CD4-positive, alpha-beta T cell treated with Interferon gamma for 1 hour (primary cell): Measurements from ENCODE around the gene MYLK3.

Experiments used
- DNase-seq: peaks from one replicate; pipeline ENCODE4 v3.0.0-alpha.2; 2020

MYLK3 gene

DNA sequence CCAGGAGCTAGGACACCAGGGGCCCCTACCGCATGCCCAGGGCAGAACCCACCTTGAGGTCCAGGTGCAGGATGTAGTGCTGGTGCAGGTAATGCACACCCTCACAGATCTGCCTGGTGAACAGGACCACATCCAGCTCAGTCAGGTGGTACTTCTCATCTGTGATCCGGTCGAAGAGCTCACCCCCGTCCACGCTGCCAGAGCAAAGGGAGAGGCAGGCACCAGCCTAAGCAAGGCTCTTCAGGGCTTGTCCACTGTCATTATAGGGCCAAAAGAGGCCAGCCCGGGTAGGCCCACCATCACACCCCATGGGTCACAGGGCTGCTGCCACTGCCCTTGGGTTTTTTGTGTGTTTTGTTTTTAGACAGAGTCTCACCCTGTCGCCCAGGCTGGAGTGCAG lies 21.0 kb downstream of the MYLK3 start:
- no peak for DNase-seq

DNA sequence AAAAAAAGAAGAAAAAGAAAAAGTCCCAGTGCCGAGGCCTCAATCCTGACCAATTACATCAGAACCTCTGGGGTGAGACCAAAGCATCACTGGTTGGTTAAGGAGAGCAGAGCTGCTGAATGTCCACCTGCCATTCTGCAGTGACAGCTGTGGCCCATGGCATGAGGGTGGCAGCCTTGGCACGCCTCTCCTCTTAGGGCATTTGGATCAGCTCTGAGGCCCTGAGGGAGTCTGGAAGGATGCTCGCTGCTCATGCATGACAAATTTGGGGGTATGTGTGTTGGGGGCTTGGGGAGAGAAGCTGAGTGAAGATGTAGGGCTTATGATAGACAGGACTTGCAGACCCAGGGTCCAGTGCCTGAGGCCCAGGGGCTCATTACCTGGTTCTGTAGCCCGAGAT lies 26.3 kb downstream of the MYLK3 start:
- DNase-seq = no peak

DNA sequence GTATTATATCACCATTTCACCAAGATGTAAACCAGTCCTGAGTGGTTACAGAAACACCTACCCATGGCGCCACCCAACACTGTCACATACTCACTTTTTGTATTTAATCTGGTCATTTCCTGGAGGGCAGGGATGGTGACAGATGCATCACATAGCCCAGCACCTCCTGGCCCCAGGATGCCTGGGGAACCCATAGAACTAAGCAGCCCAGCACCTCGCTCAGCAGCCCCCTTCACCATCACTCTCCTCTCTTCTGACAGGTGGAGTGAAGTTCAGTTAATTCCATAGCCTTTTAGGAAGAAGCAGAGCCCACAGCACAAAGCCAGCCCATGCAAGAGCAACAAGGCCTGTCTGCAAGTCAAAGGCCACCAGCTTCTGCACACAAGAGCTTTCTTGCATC lies 27.5 kb downstream of the MYLK3 start:
- no peak for DNase-seq

DNA sequence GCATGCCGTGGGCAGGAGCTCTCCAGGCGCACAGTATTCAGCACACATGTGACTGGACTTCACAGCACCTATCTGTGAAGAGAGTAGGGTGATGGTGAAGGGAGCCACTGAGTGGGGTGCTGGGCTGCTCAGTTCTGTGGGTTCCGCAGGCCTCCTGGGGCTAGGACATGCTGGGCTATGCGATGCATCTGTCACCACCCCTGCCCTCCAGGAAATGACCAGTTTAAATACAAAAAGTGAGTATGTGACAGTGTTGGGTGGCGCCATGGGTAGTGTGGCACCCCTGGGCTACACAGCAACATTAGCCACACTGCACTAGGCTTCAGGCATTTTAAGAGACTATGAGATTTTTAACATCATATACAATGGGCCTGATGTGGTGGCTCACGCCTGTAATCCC lies 28.6 kb downstream of the MYLK3 start:
- DNase-seq = no peak

DNA sequence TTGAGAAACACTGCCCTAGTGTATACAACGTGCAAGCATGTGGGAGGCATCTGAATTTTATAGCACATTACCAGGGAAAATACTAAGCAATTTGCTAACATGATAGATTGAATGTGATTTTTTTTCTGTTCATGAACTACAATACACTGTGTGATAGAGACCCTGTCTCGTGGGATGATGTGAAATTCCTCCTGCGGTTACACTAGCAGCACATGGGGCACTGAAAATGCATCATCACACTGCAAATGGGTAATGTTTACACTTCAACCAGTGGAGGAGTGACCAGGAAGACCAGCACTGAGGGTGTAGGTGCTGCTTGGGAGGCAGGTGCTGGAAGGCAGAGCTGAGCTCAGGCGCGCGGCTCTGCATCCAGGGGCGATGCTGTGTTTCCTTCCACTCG lies 29.9 kb downstream of the MYLK3 start:
- DNase-seq = no peak

DNA sequence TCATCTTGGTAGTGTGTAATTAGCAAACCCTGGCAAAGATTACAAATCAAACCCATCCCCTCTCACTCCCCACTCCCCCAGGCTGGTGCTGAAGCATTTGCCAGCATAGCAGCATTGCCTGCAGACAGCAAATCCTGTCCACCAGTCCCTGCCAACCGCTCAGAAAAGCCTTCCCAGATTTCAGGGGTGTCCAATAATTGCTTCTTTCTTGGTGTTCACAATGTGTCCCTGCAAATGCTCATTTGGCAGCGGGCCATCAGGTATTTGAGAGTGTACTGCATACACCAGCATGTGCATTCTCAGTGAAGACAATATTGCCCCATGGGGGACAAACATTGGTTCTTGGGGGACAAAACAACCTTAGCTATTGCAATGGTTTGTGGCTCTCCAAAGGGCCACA lies 30.5 kb downstream of the MYLK3 start:
- no peak for DNase-seq

DNA sequence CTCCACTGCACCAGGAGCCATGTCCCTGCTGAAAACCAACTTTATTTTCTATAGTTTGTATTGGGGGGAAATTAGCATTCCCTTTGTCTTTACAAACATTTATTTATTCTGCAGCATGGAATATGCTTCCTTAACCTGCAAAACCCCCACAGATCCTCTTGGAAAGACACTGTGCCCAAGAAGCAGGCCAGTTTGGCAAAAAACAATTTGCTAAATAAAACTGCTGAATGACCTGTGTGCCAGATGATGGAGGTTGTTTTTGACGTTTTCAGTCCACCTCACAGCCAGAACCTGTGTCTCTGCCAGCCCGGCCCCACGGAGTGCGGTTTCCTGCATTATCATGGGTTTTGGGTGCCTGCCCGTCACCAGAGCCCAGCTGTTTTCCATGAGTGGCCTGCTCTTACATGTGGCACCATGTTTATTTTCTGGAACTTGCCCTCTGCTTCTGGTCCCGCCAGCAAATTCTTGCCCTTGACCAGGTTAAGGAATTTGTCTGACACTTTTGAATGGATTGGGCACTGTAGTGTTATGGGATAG lies 32.3 kb downstream of the MYLK3 start:
- no peak for DNase-seq

DNA sequence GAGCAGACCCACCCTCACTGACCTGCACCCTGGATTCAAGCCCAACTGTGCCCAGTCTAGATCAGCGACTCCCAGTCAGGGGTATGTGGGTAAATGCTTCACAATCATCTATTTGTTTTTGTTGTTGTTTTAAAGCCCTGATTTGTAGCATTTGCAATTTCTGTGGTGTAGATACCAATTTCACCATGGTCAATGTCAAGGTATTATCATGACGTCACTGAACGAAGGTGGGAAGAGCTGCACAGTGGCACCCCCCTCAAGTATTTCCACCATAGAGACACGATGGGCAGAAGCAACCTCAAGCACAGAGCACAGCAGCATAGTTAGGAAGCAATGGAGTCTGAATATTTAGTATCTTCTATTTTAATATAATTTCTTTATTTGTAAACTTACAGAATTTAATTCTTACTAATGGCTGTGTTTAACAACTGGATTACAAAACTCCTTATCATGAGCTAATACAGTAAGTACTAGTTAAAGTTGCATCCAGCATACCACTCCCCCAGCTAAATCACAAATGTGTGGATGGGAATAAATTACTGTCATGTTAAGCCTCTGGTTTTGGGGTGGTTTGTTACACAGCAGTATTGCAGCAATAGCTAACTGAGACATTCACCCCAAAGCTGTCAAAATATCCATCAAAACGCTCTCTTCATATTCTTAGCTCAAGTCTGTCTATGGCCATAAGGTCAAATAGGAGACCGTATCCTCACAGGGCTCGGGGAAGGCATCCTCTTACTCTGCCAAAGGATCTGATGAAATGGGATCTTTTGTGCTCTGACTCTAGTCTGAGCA lies 33.1 kb downstream of the MYLK3 start:
- no peak for DNase-seq

DNA sequence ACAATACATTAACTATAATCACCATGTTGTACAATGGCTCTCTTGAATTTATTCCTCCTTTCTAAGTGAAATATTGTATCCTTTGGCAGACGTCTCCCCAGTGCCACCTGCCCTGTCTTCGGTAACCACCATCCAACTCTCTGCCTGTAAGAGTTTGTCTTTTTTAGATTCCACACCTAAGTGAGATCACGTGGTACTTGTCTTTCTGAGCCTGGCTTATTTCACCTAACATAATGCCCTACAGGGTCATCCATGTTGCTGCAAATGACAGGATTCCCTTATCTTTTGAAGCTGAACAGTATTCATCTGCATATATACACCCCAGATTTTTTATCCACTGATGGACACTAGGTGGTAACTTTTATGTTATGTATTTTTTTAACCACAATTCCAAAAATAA lies 34.5 kb downstream of the MYLK3 start:
- DNase-seq = no peak

DNA sequence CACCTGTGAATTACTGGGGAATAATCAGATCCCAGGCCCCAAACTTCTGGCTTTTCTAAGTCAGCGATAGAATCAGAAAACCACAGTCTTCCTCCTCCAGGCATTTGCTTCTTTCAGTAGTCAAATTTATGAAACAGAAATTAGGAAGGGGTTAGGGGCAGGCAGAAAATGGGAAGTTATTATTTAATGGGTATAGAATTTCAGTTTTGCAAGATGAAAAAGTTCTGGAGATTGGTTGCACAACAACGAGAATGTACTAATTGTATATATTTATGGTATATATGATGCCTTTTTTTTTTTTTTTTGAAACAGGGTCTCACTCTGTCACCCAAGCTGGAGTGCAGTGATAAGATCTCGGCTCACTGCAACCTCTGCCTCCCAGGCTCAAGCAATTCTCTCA lies 35.2 kb downstream of the MYLK3 start:
- no peak for DNase-seq

DNA sequence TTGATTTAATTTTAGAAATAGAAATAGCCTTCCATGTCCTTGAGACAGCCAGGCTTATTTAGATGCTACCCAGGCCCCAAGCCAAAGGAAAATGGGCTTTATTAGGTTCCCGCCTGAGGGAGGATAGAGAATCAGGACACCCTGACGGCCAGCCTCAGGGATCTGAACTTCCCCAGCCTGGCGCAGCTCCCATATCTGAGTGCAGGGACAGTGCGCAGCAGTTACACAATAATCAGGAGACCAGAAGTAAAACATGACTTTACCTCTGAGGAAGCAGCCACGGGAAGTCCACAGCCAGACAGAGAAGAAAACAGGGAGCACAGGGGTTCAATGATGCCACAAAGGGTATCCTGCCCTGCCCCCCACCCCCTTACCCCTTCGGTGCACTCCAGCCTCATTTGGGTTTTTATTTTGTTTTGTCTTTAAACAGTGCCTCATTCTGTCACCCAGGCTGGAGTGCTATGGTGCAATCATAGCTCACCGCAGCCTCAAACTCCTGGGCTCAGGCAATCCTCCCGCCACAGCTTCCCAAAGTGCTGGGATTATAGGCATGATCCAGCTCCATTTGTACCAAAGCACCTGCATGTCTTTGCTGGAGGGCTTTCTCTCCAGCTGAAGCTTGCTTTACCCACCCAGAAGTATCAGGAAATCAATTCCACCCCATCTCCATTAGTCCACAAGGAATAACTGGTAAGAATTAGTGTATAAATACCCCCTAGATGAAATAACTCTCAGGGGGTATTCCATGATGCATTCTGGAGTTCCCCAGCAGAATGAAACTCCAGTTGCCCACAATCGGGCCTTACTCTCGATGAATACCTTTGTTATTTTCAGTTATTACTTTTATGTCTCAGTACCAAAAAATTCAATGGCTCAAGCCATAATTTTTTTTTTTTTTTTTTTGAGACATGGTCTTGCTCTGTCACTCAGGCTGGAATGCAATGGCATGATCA lies 36.8 kb downstream of the MYLK3 start:
- DNase-seq = no peak

DNA sequence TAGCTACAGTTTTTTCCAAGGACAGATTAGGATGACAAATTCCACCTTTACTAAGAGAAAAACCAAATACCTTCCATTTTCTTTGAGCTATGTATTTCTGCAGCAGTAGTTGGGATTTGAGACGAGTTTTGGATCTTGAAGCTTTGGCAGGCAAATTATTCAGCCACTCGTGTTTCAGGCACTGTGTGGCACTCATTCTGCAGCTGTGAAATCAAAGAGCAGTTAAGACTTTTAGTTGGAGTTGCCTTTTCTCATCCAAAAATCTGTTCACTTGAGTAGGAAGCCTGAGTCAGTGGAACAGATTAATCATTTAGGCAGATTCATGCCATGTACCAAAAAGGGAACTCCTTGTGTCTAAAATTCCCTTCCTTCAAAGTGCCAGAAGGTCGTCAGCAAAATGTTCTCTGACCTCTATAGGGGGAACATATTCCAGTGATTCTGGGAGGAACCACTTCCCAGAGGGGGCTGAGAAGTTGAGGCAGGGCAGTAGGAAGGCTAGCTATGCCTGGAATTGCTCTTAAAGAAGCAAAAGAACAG lies 38.6 kb downstream of the MYLK3 start:
- no peak for DNase-seq

DNA sequence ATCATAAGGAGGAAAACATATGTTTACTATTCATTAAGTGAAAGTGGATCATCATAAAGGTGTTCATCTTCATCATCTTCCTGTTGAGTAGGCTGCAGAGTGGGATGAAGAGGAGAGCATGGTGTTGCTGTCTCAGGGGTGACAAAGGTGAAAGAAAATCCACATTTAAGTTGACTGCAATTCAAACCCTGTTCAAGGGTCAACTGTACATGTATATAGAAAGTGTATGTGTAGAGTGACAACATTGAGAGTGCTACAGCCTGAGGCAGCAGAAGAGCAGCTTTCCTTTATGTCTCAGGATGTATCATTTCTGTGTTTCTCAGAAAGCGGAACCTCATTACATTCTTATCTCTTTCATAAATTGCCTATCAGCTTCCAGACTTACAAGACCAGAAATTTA lies 41.5 kb downstream of the MYLK3 start:
- DNase-seq = no peak

DNA sequence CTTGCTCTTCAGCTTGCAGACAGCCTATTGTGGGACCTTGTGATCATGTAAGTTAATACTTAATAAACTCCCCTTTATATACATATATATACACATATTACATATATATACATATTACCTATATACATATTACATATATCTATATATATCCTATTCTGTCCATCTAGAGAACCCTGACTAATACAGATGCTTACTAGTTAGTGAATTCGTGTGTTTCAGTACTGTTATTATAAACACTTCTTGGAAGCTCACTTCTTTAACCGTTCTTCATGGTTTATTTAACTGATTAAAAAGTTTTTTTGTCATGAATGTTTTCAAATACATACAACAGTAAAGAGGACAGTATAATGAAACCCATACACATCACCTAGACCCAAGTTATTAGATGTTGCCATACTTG lies 46.1 kb downstream of the MYLK3 start:
- no peak for DNase-seq

DNA sequence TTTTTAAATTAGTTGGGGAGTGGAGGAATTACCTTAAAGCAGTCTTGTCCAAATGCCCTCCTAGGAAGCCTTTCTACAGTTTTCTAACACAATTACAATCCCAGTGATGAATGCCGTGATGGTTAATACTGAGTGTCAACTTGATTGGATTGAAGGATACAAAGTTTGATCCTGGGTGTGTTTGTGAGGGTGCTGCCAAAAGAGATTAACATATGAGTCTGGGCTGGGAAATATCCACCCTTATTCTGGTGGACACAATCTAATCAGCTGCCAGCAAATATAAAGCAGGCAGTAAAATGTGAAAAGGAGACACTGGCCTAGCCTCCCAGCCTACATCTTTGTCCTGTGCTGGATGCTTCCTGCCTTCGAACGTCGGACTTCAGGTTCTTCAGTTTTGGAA lies 46.5 kb downstream of the MYLK3 start:
- no peak for DNase-seq

DNA sequence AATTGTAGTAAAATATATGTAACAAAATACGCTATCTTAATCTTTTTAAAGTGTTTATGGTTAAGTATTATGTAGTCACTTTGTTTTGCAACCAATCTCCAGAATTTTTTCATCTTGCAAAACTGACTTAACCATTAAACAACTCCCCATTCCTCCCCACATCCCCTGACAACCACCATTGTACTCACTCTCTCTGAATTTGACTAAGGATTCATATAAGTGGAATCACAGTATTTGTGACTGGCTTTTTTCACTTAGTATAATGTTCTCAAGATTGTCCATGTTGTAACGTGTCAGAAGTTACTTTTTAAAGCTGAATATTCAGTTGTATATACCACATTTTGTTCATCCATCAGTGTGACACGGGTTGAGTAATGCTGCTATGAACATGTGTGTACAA lies 48.1 kb downstream of the MYLK3 start:
- no peak for DNase-seq

DNA sequence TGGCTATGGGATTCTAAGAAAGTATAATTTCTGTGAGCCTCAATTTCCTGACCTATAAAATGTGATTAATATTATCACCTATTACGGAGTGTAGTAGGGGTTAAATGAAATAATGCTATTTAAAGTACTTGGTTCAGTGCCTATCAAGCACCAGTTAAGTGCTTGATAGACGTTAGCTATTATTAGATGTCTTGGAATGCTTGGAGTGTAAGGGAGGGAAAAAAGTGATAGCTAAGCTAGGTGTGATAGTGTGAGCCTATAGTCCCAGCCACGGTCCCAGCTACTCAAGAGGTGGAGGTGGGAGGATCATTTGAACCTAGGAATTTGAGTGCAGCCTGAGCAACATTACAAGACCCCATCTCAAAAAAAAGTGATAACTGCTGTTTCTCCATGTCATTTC lies 51.2 kb downstream of the MYLK3 start:
- no peak for DNase-seq

DNA sequence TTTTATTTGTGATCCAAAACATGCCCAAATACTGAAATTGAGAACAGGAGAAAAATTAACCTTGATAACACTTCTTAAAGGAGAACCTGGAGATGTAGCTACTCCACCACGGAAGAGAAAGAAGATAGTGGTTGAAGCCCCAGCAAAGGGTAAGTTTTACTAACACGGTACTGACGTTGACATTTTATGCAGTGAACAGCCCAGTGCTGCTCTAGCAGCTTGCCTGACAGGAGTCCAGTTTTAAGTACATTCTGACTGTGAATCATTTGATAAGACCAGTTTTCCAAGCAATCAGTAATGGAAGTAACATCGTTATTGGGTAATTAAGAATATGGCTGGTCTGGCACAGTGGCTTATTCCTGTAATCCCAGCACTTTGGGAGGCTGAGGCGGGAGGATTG lies 52.2 kb downstream of the MYLK3 start:
- no peak for DNase-seq

DNA sequence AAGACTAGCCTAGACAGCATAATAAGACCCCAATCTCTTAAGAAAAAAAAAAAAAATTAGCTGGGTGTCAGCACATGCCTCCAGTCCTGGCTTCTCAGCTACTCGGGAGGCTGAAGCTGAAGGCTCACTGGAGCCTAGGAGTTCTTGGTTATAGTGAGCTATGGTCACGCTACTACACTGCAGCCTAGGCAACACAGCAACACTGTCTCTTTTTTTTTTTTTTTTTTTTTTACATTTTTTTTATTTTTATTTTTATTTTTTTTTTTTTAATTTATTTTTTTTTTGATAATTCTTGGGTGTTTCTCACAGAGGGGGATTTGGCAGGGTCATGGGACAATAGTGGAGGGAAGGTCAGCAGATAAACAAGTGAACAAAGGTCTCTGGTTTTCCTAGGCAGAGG lies 54.5 kb downstream of the MYLK3 start:
- no peak for DNase-seq

DNA sequence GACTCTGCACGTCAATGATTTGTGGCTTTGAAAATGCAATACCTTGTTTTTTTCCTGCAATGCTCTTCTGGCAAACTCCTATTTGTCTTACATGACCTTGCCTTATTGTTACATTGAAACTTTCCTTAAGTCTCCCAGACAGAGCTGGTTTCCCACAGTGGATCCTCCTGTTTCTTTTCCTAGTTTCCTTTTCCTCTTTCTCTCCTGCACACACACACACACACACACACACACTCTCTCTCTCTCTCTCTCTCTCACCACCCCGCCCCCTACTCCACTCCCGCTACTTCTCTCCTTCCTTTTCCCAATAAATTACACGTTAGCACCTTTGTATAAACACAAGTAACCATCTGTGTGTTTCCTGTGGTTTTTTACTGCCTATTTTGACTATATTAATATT lies 56.4 kb downstream of the MYLK3 start:
- DNase-seq = no peak

DNA sequence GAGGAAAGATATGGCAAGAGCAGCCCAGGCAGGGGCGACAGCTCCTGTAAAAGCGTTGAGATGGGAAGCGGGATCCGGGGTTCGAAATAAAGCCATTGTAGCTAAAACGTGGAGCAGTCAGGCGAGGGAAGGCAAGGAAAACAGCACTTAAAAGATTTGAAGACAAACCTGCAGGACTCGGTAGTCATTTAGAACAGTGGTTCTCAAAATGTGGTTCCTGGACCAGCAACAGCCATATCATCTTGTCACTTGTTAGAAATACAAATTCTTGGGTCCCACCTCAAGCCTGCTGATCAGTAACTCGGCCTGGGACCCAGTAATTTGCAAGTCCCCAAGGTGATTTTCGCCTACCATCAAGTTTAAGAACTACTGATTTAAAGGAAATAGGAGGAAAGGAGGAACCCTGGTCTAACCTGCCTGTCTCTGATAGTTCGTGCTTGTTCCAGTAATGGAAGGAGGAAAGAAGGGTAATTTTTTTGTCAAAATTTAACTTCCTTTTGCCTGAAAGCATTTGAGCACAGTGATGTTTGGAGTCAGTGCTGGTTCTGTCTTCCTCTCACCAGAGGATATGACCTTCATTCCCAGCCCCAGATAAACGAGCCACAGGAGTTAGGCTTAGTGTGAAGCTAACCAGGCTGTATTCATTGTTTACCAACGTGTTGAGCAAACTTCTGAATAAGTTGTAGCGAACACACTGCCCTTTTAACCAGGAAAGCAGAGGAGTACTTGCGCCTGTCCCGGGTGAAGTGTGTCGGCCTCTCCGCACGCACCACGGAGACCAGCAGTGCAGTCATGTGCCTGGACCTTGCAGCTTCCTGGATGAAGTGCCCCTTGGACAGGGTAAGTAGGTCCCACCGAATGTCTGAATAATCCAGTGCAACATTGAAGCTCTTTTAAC lies 57.6 kb downstream of the MYLK3 start:
- no peak for DNase-seq
